Fibroblast of lung (primary cell): ENCODE data around the gene MICAL3.

Source experiments
- CTCF ChIP-seq, 2 donors: IDR thresholded peaks in 1 of 2; conservative IDR thresholded peaks in 1 of 2; 1 replicate in 1 of 2; 2 replicates in 1 of 2; pipeline ENCODE4 v1.5.1; 2011 to 2012; ENCODE audit warnings: low read length in 2 of 2, control low read depth in 1 of 2, inconsistent platforms in 1 of 2, low read depth in 1 of 2, mild to moderate bottlenecking in 1 of 2
- EZH2 ChIP-seq: IDR thresholded peaks from 2 replicates; pipeline ENCODE4 v1.5.1; 2012; ENCODE audit warnings: low read length, control low read depth, mild to moderate bottlenecking; ENCODE audit errors: missing control alignments

GRCh38 chr22:17945888-17946648, 78.3 kb downstream of the MICAL3 start:
- TF ChIP-seq EZH2 (no peak), CTCF (conservative IDR thresholded peaks at IDR 0.05 in 1 of 2, IDR thresholded peaks at IDR 0.05 in 1 of 2; ENCODE audit: low read depth in 1 of 2, low read length in 2 of 2) (no peak)
